HG02840 (cell line): ENCODE data around the gene NBEA.
"Not testable (repeated sequence)": the region's sequence is repeated elsewhere in the genome, so short reads cannot be mapped to it uniquely, and the experiment has no call there.

Experiments used
- ATAC-seq: cut with Tn5 transposase; IDR thresholded peaks from one replicate; pipeline ENCODE4 v1.9.1; 2021; ENCODE audit warnings: mild to moderate bottlenecking, moderate library complexity, moderate number of reproducible peaks; ENCODE audit not compliant: unreplicated experiment, low FRiP score

NBEA gene

DNA sequence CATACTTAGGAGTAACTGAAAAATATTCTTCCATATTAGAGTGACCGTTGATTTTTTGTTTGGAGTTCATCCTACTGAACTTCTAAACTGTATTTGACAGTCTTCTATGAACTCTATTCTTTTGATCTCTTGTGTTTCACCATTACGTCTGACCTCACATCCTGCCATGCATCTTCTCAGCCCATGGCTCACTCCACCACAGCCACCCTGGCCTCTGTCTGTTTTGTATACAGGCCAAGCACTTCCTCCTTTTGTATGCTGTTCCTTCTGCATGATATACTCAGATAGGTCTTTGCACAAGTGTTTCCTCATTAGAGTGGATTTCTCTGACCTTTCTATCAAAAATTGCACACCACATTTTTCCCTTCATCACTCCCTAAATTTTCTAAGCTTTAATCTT, 414.5 kb downstream of the NBEA start:
- no peak for ATAC-seq

DNA sequence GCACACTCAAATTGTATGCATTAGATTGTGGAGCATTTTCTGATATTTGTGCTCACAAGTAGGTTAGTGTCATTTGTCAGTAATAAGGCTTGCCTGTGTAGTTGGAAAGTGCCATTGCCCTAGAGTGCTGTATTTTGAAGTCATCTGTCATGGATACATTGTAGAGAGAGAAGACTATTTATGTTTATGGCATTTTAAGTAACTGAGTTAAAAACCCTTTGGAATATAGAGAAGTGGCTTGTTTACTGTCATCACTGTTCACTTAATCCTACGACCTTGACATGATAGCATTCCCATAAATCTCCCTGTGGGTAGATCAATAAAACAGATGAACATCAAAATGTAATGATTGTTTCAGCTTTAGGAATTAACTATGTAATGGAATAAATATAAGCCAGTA, 423.8 kb downstream of the NBEA start:
- no peak for ATAC-seq

DNA sequence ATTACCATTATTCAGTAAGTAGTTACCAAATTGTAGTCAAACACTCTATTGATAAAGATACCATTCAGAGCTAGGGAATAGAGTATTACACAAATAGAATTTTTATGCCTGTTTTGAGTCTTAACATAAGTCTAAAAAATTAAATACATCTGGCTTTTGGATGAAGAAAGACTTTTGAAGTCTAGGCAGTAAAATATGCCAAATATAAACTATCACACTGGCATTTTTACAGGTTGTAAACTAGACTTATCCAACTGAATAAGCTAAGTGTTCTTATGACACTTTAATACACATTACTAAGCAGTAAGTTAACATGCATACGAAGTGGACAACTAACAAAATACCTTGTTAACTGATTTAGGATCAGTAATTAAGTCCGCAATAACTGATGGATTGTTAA, 425.5 kb downstream of the NBEA start:
- ATAC-seq, result no peak

DNA sequence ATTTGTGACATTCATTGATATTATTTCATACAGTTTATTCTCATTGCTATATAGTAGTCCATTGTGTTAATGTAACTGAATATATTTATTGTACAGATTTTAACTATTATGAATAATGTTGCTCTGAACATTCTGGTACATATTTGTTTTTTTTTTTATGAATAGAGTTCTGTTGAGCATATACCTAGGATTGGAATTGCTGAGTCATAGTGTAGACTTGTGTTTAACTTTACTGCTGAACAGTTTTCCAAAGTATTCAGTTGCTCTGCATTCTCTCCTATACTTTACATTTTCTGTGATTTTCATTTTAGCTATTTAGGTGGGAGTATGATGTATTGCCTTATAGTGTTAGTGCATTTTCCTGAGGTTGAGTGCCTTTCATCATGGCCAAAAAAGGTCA, 436.9 kb downstream of the NBEA start:
- no peak for ATAC-seq

DNA sequence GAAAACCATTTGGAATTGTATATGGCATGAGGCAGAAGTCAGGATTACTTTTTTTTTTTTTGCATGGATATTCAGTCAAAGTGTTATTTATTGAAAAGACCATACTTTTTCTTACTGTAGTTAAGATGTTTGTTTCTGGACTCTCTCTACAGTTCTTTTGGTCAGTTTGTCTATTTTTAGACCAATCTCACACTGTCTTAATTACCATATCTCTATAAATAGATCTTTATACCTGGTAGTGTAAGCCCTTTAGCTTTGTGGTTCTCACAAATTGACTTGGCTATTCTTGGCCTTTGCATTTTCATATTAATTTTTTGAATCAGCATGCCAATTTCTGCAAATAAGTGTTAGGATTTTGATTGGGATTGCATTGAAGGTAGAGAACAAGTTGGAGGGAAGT, 437.6 kb downstream of the NBEA start:
- no peak for ATAC-seq

DNA sequence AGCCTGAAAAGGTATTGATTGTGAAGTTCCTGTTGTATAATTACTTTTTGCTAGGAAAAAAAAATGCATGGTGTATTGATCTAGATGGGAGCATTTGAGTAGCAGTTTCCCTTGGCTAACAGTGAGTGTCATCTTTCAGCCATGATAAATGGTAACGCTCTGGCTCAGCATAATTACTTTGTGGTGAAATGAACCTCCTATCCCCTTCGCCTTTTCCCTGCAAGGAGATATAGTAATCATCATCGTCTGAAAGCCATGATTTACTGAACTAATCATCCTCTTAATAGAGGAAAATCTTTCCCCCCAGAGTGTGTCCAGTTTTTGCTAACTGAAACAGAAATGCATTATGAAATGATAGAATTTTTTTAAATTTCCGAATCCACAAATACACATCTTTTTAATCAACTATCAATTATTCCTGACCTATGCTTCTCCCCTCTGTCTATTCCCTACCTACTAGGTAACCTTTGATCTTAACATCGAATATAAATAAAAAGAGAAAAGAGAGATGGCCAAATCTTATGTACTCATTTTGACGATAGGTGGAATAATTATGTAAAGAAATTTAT, 445.7 kb downstream of the NBEA start:
- no peak for ATAC-seq

DNA sequence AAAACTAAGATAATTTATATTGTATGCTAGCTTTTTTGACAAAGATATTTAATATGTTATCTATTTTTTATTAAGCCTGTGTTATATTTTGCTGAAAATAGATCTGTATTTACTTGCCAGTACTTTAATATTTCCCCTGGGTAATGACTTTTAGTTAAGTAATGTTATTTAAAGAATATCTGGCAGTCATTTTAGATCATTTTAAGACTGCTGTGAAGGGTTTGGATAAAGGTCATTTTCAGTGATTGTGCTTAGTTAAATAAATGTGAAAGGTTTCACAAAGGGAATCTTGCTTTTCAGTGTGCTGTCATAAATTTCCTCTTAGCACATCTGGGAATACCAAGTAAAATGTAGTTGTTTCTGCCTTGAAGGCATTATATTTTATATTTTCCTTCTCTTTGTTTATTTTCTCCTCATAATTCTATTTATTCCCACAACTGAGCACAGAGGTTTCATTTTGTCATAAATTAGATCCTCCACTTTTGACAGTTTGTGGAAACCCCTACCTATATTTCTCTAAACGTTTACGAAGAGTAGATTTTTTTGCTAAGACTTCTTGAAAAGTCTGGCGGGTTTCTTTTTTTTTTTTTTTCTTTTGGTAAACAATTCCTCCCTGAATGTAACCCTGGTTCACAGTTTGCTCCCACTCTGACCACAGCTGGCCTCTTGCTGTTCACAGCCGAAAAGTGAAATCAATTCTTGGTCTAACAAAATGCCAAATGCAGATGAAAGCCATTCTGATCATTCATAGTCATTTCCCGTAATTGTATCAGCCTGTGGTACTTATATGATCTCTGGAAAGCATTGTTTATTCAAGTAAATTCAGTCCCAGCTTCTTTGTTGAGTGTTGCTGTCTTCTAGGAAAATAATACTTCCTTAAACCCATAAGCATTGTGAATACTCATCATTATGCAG, 446.6 kb downstream of the NBEA start:
- no peak for ATAC-seq

DNA sequence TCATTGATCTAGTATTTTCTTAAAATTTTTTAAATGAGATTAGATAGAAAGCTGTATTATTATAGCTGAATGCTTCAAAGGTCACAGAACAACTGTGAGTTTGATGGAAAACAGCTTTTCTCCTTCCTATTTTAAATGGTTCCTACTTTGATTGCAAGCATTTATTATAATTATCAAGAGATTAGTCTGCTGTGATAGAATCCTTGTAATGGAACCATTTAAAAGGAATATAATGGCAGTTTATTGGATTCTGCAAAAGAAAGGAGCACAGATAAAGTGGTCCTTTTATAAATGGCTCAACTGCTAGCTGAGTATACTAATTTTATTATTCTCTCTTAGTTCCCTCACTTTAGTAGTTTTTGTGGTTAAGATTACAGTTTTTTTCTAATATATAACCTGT, 447.5 kb downstream of the NBEA start:
- no peak for ATAC-seq

DNA sequence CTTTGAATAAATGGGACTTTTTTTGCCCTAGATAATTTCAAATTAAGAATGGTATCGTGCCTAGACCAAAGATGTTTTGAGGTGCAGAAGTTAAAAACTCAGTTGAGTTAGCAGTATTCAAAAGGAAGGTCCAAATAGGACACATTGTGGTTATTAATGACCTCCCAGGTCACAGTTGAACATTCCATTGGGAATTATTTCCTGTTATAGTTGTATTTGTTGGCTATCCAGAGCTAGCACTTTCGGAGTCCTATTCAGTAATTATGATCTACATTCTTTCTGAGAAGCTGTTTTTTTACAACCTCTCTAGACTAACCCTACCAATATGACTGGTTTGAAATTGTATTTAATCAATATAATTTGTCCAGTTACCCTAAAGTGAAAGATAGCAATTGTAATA, 450.7 kb downstream of the NBEA start:
- ATAC-seq, result no peak

DNA sequence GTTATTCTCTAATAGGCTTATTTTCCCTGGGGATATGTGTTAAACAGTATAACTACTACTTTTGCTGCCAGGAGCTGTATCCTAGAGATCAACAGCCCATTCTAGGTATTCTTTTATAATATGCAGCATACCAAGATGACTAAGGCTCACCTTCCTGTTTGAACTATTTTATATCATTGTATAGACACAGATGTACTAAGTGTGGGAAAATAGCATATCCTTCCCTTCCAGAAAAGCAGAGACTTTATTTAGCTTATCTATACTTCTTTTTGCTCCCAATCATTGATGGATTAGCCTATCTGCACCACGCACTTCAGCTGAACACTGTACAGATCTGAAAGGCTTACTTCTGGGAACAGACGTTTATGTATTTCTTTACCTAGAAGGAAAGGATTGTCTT, 451.8 kb downstream of the NBEA start:
- ATAC-seq, result no peak

DNA sequence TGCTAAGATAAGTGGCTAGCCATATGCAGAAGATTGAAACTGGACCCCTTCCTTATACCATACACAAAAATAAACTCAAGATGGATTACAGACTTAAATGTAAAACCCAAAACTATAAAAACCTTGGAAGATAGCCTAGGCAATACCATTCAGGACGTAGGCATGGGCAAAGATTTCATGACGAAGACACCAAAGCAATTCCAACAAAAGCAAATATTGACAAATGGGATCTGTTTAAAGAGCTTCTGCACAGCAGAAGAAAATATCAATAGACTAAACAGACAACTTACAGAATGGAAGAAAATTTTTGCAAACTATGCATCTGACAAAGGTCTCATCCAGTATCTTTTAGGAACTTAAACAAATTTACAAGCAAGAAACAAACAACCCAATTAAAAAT, 466.2 kb downstream of the NBEA start:
- ATAC-seq, result not testable (repeated sequence)

DNA sequence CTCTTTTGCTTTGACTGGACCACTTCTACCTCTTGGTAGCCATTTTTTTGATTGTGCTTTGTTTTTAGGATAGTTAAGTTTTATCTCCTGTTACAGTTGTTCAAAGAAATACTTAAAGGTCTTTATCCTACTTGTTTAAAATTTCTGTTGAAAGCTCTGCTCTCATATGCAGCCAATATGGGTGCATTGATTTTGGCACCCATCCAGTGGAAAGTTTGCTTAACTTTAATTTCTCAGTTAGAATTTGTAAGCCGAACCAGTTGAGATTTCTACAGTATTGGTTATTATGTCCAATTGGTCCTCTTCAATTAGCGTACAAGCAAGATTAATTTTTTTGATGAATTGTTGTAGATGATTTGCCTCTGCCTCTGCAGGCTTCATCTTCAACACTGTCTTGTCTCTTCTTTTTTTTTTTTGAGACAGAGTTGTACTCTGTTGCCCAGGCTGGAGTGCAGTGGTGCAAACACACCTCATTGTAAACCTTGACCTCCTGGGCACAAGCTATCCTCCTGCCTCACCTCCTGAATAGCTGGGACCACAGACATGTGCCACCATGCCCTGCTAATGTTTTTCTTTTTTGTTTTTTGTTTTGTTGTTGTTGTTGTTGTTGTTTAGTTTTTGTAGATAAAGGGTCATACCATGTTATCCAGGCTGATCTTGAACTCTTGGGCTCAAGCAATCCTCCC, 469.1 kb downstream of the NBEA start:
- no peak for ATAC-seq

DNA sequence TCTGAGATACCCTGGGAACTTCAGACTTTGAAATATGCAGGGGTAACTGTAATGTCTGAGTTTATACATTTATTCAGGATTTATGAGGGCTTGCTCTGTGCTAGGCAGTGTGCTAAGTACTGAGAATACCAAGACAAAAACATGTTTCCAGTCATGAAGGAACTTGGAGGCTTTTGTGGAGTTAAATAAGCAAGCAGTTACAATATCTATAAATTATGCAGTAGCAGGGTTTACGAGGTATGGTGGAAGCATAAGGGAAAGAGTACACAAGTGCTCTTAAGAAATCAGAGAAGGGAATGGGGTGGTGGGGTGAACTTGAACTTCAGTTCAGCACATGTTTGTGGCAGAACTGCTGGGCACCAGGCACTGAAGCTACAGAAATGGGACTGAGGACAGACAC, 506.4 kb downstream of the NBEA start:
- ATAC-seq, result no peak

DNA sequence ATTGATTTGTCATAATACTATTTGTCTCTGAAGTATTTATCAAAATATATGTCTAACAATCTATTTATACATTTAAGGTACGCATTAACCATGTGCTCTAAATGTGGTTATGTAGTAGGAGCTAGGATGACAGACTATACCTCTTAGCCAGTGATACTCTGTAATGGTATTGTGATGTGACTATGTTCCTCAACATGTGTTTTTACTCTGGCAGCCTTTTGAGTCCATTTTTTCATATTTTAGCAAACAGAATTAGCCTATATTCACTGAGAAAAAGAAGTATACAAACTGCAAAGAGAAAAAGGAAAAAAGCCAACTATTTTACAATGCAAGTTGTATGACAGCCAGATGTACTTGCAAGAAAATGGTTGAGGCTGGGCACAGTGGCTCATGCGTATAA, 507.8 kb downstream of the NBEA start:
- ATAC-seq, result no peak

DNA sequence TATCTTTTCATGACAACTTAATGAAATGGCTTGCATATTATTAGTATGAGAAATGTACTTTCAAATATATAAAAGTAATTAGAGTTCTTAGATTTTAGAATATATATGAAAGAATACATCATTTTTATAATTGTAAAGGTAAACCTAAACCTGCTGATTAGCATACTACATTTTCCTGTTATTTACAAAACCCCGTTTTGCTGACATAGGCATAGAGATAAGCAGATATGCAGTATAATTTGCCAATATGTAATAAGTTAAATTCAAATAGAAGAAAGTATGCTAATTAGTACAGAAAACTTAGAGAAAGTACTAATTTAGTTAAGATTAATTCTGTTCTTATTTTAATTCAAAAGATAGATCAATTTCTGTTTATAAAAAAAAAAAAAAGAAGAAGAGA, 513.0 kb downstream of the NBEA start:
- ATAC-seq, result no peak

DNA sequence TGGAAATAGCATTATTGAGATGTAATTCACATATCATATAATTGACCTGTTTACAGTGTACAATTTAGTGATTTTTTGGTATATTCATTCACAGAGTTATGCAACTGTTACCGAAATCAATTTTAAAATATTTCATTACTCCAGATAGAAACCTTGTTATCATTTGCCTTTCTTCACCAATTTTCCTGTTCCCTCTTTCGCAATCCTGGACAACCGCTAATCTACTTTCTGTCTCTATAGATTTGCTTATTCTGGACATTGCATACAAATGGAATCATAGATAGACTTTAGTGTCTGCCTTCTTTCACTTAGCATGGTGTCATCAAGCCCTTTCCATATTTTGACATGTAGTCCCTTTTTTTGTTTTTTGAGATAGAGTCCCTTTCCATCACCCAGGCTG, 515.2 kb downstream of the NBEA start:
- ATAC-seq, result no peak

DNA sequence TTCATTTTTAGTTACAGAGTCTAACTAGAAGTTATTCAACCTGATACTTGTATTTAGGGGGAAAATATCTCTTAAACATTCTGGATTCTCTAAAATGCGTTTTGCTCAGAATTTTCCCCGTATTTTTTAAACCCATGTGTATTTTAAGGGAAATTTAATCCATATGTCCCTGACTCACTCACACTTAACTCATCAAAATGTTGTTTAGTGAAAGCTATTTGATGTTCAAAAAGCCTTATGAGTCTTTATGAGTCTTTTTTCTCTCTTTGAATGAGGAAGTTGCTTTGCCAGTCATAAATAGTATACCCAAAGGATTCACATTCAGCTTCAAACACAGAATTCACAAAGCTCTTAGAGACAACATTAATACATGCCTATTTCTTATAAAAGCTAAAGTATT, 518.0 kb downstream of the NBEA start:
- ATAC-seq, result no peak

DNA sequence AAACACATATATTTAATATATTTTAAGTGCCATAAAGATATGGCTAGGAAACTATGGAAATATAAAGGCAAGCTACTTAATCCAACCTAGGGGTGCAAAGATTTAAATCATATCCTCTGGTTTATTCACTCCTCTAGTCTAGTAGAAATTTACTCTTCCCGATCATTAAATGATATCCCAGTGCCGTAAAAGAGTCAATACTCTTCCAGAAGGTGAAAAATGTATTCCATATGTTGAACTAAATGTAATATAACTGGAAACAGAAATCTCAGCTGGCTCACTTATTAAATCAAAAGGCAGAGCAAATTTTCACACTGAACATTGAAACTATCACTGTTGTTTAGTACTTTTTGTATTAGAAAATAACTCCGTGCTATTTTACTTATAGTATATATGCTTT, 523.3 kb downstream of the NBEA start:
- no peak for ATAC-seq

DNA sequence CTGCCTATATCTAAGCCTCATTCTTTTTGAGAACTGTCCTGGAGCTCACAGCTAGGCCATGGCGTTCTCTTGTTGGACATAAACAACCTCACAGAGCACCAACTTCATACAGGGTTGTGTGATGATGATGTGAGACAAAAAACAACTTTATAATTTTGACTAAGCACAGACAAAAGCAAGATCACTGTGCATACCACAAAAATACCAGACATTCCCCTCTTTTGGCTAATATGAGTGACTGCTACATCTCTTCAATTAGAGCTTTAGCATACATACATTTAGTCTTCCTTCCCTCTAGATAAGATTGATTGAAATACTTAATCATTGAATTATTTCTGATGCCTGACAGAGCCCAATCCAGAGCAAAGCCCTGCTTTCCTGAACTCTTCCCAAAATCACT, 526.1 kb downstream of the NBEA start:
- ATAC-seq, result no peak

DNA sequence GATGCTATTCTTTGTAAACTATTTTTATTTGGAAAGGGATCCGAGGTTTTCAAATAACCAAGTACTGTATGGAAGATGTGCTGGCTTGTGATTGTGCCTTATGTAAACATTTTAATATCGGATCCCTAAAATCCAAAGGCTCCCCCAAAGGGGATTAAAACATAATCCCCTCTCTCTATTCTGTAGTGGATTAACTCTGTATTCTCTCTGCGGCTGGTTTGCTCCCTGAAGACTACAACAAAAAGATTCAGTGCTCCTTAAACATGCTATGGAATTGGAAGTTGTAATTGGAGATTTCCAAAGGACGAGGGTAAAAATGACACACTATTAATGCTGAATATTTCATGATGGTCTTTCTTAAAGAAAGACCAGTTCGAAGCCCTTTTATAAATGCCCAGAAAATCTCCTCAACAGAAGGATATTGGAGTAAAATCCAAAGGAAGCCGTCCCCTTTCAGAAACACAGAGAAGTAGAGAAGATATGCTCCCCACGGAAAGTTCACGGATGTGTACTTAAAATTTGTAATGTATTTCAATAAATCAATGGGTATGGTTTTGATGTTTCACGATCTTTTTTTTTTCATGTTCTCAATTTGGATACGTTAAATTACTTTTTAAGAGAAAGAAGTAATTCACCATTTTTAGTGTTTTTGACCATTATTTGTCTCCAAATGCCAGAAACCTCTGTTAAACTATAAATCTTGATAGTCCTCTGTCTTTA, 527.9 kb downstream of the NBEA start:
- no peak for ATAC-seq
